ENCODE data around the gene BRD4. TPM values are rescaled to one million over a fixed set of nuclear protein-coding genes. Genes with fewer than 3 reads are reported as not detected.
"Not testable (repeated sequence)": the region's sequence is repeated elsewhere in the genome, so short reads cannot be mapped to it uniquely, and the experiment has no call there.

BRD4 gene
- total RNA-seq, 2 experiments from 2014 or later, result 33.6 to 143 TPM

DNA sequence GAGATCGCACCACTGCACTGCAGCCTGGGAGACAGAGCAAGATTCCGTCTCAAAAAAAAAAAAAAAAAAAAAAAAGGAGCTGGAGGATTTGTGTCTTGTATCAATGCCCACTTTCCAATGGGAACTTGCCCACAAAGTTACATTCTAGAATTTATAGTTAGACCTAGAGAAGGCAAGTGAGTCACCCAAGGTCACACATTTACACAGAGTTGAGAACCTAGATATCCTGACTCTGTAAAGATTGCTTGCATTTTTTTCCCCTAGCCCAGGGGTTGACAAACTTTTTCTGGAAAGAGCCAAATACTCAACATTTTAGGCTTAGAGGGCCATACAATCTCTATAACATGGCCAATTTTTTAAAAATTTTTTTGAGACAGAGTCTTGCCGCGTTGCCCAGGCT is 7.7 kb upstream of the BRD4 start:
- Histone ChIP-seq H3K79me2 (ENCODE audit: insufficient read depth, low read depth, low read length) (peaks cover 1% of the 10 kb centered on the region; the same call in 1 of the 2 replicates), H2AFZ (ENCODE audit: low read length) (no peak overlapping the region), H3K9me3 (ENCODE audit: low read length) (no peaks in the 10 kb centered on the region), H3K36me3 (ENCODE audit: insufficient read depth, low read length) (peaks cover 21% of the 10 kb centered on the region), H4K20me1 (ENCODE audit: insufficient read depth, low read length) (no peaks in the 10 kb centered on the region), H3K9me2 (ENCODE audit: insufficient read depth, low read length) (no peaks in the 10 kb centered on the region), H3K4me3 (ENCODE audit: low read depth, low read length, poor library complexity, severe bottlenecking) (no peak overlapping the region), H3K27ac (ENCODE audit: low read depth, low read length, poor library complexity, severe bottlenecking) (no peak overlapping the region), H3K4me1 (ENCODE audit: insufficient read depth, low read length, poor library complexity, severe bottlenecking) (no peaks in the 10 kb centered on the region), H3K4me2 (ENCODE audit: low read length) (no peak overlapping the region)
- no peak for DNase-seq (ENCODE audit: low spot score)
- no peak for TF ChIP-seq EZH2phosphoT487 (IDR thresholded peaks at IDR 0.05; ENCODE audit: borderline replicate concordance, low read depth, low read length)
- TF ChIP-seq, protein P1, sequence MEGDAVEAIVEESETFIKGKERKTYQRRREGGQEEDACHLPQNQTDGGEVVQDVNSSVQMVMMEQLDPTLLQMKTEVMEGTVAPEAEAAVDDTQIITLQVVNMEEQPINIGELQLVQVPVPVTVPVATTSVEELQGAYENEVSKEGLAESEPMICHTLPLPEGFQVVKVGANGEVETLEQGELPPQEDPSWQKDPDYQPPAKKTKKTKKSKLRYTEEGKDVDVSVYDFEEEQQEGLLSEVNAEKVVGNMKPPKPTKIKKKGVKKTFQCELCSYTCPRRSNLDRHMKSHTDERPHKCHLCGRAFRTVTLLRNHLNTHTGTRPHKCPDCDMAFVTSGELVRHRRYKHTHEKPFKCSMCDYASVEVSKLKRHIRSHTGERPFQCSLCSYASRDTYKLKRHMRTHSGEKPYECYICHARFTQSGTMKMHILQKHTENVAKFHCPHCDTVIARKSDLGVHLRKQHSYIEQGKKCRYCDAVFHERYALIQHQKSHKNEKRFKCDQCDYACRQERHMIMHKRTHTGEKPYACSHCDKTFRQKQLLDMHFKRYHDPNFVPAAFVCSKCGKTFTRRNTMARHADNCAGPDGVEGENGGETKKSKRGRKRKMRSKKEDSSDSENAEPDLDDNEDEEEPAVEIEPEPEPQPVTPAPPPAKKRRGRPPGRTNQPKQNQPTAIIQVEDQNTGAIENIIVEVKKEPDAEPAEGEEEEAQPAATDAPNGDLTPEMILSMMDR (conservative IDR thresholded peaks at IDR 0.05; ENCODE audit: low read length), result no peak
- intact Hi-C loops (cut with micrococcal nuclease; ENCODE audit: unreplicated experiment), result no loop called here
- POLR2A ChIA-PET, result interaction anchor here (0.6 kb wide), 1 partner anchor 723 kb away, joined by 4 read pairs; no protein-coding TSS in a partner anchor
- BruUV-seq (replicated peaks), result no TSS peak
- CTCF ChIA-PET (ENCODE audit: unreplicated experiment), result no interaction called here

DNA sequence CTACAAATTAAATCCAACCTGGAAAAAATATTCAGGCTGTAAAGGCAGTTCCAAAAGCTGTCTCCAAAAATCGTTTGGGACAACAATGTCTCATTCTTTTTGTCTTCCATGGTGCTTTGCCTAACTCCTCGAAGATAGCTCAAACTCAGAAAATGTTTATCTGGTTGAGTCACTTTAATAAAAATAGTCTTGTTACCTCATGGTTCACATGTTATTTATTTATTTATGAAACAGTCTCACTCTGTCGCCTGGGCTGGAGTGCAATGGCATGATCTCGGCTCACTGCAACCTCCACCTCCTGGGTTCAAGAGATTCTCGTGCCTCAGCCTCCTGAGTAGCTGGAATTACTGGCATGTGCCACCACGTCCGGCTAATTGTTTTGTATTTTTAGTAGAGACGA is 4.9 kb upstream of the BRD4 start:
- Histone ChIP-seq H3K4me1 (ENCODE audit: insufficient read depth, low read length, poor library complexity, severe bottlenecking) (peaks cover 20% of the 10 kb centered on the region), H3K36me3 (ENCODE audit: insufficient read depth, low read length) (peaks cover 17% of the 10 kb centered on the region), H3K27ac (ENCODE audit: low read depth, low read length, poor library complexity, severe bottlenecking) (no peak overlapping the region), H3K79me2 (ENCODE audit: insufficient read depth, low read depth, low read length) (peaks cover 14% of the 10 kb centered on the region; the same call in 1 of the 2 replicates), H3K4me3 (ENCODE audit: low read depth, low read length, poor library complexity, severe bottlenecking) (no peak overlapping the region), H3K9me2 (ENCODE audit: insufficient read depth, low read length) (no peaks in the 10 kb centered on the region), H4K20me1 (ENCODE audit: insufficient read depth, low read length) (no peaks in the 10 kb centered on the region), H2AFZ (ENCODE audit: low read length) (no peak overlapping the region), H3K4me2 (ENCODE audit: low read length) (no peak overlapping the region), H3K9me3 (ENCODE audit: low read length) (no peaks in the 10 kb centered on the region)
- intact Hi-C loops (cut with micrococcal nuclease; ENCODE audit: unreplicated experiment), result no loop called here
- no peak for DNase-seq (ENCODE audit: low spot score)
- no peak for TF ChIP-seq EZH2phosphoT487 (IDR thresholded peaks at IDR 0.05; ENCODE audit: borderline replicate concordance, low read depth, low read length)
- TF ChIP-seq, protein P1 (conservative IDR thresholded peaks at IDR 0.05; ENCODE audit: low read length), result no peak
- ChIA-PET POLR2A (interaction anchor here (0.9 kb wide), 1 partner anchor 48 kb away, joined by 3 read pairs; no protein-coding TSS in a partner anchor), CTCF (ENCODE audit: unreplicated experiment) (no interaction called here)
- no TSS peak for BruUV-seq (replicated peaks)

DNA sequence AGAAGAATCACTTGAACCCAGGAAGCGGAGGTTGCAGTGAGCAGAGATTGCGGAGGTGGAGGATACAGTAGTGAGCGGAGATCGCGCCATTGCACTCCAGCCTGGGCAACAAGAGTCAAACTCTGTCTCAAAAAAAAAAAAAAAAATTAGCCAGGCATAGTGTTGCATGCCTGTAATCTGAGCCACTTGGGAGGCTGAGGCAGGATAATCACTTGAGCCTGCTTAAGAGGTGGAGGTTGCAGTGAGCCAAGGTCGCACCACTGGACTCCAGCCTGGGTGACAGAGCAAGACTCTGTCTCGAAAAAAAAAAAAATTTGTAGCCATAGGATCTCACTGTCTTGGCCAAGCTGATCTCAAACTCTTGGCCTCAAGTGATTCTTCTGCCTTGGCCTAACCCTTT is 3.7 kb upstream of the BRD4 start:
- Histone ChIP-seq H3K4me1 (ENCODE audit: insufficient read depth, low read length, poor library complexity, severe bottlenecking) (peaks cover 20% of the 10 kb centered on the region), H3K79me2 (ENCODE audit: insufficient read depth, low read depth, low read length) (peaks cover 20% of the 10 kb centered on the region), H3K36me3 (ENCODE audit: insufficient read depth, low read length) (peaks cover 22% of the 10 kb centered on the region)
- H3K4me3 ChIP-seq (ENCODE audit: low read depth, low read length, poor library complexity, severe bottlenecking); H3K9me2 ChIP-seq (ENCODE audit: insufficient read depth, low read length); intact Hi-C loops (cut with micrococcal nuclease; ENCODE audit: unreplicated experiment); DNase-seq (ENCODE audit: low spot score); BruUV-seq (replicated peaks); POLR2A ChIA-PET; H4K20me1 ChIP-seq (ENCODE audit: insufficient read depth, low read length); H2AFZ ChIP-seq (ENCODE audit: low read length); CTCF ChIA-PET (ENCODE audit: unreplicated experiment); H3K9me3 ChIP-seq (ENCODE audit: low read length); H3K27ac ChIP-seq (ENCODE audit: low read depth, low read length, poor library complexity, severe bottlenecking); H3K4me2 ChIP-seq (ENCODE audit: low read length): not testable (repeated sequence)

Data from OCI-LY7 (cell line).